ENCODE data around the gene EIF4EBP2.

GRCh38 chr10:70459774-70460490 lies 56.0 kb downstream of the EIF4EBP2 start:
- TF ChIP-seq POLR2A (IDR thresholded peaks at IDR 0.05): no peak
- no peak for TF ChIP-seq CTCF (IDR thresholded peaks at IDR 0.05)
- no peak for TF ChIP-seq POLR2AphosphoS5 (IDR thresholded peaks at IDR 0.05)
